PC-3 (cell line): ENCODE results near the gene LPCAT4.

Experiments
- CTCF ChIP-seq: fragments of 300-600 bp; sonication (generic); conservative IDR thresholded peaks from 2 replicates; pipeline ENCODE4 v1.5.1; 2017; ENCODE audit warnings: antibody characterized with exemption, low read depth, mild to moderate bottlenecking, low read length
- EZH2 ChIP-seq: fragments of 300-600 bp; sonication (generic); IDR thresholded peaks from one replicate; pipeline ENCODE4 v1.6.1; 2017; ENCODE audit warnings: antibody characterized with exemption, mild to moderate bottlenecking, low read length; ENCODE audit not compliant: unreplicated experiment
- EZH2phosphoT487 ChIP-seq: fragments of 300-600 bp; sonication (generic); IDR thresholded peaks from 2 replicates; pipeline ENCODE4 v1.6.1; 2018; ENCODE audit warnings: mild to moderate bottlenecking, antibody characterized with exemption, low read length, borderline replicate concordance

- no peak for TF ChIP-seq CTCF
- TF ChIP-seq EZH2, result no peak
- TF ChIP-seq EZH2phosphoT487, result no peak
Measured at GRCh38 chr15:34361278-34361677, 5.7 kb downstream of the LPCAT4 start.
